Measurements from ENCODE around the gene COL27A1. TPM values are rescaled to one million over a fixed set of nuclear protein-coding genes. Genes with fewer than 3 reads are reported as not detected.

Gene COL27A1
- total RNA-seq, 2 donors from 2014 or later = 8.7 to 54.8 TPM

DNA sequence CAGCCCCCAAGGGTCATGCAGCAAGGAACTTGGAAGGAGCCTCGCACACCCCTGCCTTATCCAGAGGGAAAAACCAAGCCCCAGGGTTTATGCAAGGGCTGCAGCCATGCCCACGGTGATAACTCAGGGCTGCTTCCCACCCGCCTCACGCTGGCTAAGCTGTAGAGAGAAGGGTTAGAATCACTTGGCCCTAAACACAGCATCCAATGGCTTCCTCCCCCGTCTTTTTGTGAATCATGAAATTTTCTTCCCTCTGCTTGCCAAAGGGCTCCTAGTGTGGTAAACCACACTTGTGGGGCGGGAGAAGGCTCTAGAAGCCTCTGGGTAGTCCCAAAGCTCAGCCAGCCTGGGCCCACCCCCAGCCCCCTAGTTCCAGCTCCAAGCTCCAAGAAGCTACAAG, 111.6 kb downstream of the COL27A1 start:
- intact Hi-C loops (cut with DNase I) = loop anchor here (5.0 kb wide), 1 partner anchor 160 kb away; no protein-coding TSS in a partner anchor
- 81% methylated on average over 6 of the region's 6 CpGs for WGBS
- Histone ChIP-seq H3K27me3 (replicated peaks; ENCODE audit: insufficient read depth) (no peaks in the 10 kb centered on the region), H3K4me3 (no peak overlapping the region), H3K9me3 (no peaks in the 10 kb centered on the region), H3K4me1 (replicated peaks) (no peaks in the 10 kb centered on the region), H3K36me3 (no peaks in the 10 kb centered on the region), H3K27ac (no peak overlapping the region)
- no peak for DNase-seq (ENCODE audit: low spot score)
- TF ChIP-seq POLR2A (IDR thresholded peaks at IDR 0.05) (no peak), POLR2AphosphoS5 (IDR thresholded peaks at IDR 0.05) (no peak)
- TF ChIP-seq, protein P1, sequence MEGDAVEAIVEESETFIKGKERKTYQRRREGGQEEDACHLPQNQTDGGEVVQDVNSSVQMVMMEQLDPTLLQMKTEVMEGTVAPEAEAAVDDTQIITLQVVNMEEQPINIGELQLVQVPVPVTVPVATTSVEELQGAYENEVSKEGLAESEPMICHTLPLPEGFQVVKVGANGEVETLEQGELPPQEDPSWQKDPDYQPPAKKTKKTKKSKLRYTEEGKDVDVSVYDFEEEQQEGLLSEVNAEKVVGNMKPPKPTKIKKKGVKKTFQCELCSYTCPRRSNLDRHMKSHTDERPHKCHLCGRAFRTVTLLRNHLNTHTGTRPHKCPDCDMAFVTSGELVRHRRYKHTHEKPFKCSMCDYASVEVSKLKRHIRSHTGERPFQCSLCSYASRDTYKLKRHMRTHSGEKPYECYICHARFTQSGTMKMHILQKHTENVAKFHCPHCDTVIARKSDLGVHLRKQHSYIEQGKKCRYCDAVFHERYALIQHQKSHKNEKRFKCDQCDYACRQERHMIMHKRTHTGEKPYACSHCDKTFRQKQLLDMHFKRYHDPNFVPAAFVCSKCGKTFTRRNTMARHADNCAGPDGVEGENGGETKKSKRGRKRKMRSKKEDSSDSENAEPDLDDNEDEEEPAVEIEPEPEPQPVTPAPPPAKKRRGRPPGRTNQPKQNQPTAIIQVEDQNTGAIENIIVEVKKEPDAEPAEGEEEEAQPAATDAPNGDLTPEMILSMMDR (IDR thresholded peaks at IDR 0.05) = no peak

DNA sequence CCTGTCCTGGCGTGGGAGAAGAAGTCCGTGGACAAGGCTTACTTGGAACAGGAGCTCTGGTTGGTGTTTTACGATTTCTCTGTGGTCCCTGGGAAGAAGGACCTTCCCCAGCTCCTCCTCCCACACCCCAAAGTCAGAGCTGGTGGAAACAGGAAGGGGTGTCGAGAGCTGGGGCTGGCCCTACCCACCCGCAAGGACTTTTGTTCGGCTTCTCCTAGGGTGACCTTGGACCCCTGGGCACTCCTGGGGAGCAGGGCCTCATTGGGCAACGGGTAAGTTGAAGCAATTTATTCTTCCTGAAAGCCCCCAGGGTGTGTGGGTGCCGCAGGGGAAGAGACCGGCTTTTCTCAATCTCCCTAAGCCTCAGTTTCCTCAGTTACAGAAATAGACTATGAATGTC, 113.7 kb downstream of the COL27A1 start:
- Histone ChIP-seq H3K27ac (no peak overlapping the region), H3K9me3 (no peaks in the 10 kb centered on the region), H3K27me3 (replicated peaks; ENCODE audit: insufficient read depth) (no peaks in the 10 kb centered on the region), H3K4me3 (no peak overlapping the region), H3K36me3 (no peaks in the 10 kb centered on the region), H3K4me1 (replicated peaks) (no peaks in the 10 kb centered on the region)
- DNase-seq (ENCODE audit: low spot score) = no peak
- intact Hi-C loops (cut with DNase I) = loop anchor here (5.0 kb wide), 1 partner anchor 162 kb away; no protein-coding TSS in a partner anchor
- TF ChIP-seq, protein P1 (IDR thresholded peaks at IDR 0.05) = no peak
- TF ChIP-seq POLR2AphosphoS5 (IDR thresholded peaks at IDR 0.05) (no peak), POLR2A (IDR thresholded peaks at IDR 0.05) (no peak)
- WGBS = 90% methylated on average over 9 of the region's 9 CpGs

DNA sequence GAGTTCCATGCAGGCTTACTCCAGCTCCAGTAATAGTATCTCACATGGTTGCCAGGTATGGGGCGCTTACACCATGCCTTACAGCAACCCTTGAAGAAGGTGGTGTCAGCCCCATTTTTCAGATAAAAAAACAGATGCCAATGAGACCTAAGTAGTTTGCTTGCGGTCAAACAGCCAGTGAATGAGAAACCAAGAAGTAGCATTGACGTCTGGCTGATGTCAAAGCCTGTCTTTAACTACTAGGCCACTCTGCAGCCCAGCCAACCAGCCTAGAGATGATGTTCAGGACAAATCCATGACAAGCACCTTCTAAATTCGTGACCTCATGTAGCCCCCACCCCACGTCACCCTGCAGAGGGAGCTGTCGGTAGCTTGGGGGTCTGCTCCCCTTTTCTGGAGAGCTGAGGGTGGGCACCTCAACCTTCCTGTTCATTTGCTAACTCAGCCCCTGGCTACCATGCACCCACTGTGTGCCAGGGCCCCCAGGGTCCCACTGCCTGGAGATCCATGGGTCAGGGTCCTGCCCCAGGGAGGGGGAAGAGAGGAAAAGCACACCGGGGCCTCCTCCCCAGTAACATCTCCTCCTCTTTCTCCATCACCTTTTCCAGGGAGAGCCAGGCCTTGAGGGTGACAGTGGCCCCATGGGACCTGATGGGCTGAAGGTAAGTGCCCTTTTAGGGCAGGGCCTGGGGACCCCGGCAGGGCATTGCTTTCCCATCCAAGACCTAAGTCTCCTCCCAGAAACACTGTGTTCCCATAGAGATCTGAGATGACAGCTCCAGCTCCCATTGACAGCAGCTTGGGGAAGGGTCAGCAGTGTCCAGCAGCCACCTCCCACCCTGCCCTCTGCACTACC, 115.0 kb downstream of the COL27A1 start:
- WGBS = 68% methylated on average over 8 of the region's 8 CpGs
- TF ChIP-seq POLR2AphosphoS5 (IDR thresholded peaks at IDR 0.05) = no peak
- no peak for TF ChIP-seq POLR2A (IDR thresholded peaks at IDR 0.05)
- TF ChIP-seq, protein P1 (IDR thresholded peaks at IDR 0.05) = no peak
- no peaks in the 10 kb centered on the region for H3K4me1 ChIP-seq (replicated peaks)
- intact Hi-C loops (cut with DNase I) = no loop called here
- no peak overlapping the region for H3K27ac ChIP-seq
- H3K27me3 ChIP-seq (replicated peaks; ENCODE audit: insufficient read depth) = no peaks in the 10 kb centered on the region
- H3K4me3 ChIP-seq = no peak overlapping the region
- H3K36me3 ChIP-seq = no peaks in the 10 kb centered on the region
- DNase-seq (ENCODE audit: low spot score) = no peak
- H3K9me3 ChIP-seq = no peaks in the 10 kb centered on the region

DNA sequence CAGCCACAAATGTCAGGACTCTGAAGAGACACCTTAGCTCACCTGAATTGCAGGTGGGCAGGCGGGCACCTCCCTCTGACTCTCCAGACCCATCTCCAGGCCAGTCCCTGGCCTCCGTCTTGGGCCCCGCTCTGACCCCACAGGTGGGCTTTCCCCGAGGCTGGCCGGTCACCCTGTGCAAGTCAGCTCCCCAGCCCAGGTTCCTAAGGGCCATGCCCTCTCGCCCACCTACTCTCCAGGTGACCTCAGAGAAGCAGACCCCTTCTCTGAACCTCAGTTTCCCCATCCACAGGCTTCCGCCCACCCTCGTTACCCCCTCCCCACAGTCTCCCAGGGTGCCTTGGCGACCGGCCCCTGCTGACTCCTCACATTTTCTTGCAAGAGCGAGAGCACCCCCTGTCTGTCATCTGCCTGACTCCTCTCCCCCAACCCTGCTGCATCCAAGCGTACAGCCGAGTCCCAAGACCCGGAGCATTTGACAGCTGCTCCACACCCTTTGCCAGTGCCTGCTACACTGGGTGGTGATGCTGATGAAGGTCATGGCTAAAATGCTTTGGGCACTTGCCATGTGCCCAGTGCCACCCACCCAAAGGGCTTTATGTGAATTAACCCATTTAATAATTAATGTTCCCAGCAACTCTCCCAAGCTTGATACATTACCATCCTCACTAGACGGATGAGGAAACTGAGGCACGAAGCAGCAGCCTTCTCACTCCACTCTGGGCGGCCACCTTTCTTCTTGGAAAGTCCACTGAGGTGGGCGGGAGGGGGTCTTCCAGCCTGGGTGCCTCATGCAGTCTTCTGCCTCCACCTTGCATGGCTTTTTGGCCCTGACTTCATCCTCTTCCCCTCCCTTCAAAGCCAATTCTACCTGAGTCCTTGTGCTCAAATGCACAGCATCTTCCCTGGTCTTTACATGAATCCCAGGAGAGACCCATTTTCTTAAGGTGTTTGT, 116.5 kb downstream of the COL27A1 start:
- Histone ChIP-seq H3K27me3 (replicated peaks; ENCODE audit: insufficient read depth) (no peaks in the 10 kb centered on the region), H3K4me1 (replicated peaks) (no peaks in the 10 kb centered on the region), H3K4me3 (no peak overlapping the region), H3K9me3 (no peaks in the 10 kb centered on the region), H3K27ac (no peak overlapping the region), H3K36me3 (no peaks in the 10 kb centered on the region)
- intact Hi-C loops (cut with DNase I) = no loop called here
- TF ChIP-seq POLR2A (IDR thresholded peaks at IDR 0.05) = no peak
- TF ChIP-seq, protein P1 (IDR thresholded peaks at IDR 0.05) = peak in 3 of 4 experiments; percentile 51 to 60 (median 52)
- peak; percentile 31 for DNase-seq (ENCODE audit: low spot score)
- WGBS = 62% methylated on average over 18 of the region's 18 CpGs

All from prostate gland (tissue), 2 donors.